ENCODE results near the gene MC4R. TPM values are rescaled to one million over a fixed set of nuclear protein-coding genes. Genes with fewer than 3 reads are reported as not detected.

The MC4R gene
- total RNA-seq, 1 donor from 2014 or later = not detected

DNA sequence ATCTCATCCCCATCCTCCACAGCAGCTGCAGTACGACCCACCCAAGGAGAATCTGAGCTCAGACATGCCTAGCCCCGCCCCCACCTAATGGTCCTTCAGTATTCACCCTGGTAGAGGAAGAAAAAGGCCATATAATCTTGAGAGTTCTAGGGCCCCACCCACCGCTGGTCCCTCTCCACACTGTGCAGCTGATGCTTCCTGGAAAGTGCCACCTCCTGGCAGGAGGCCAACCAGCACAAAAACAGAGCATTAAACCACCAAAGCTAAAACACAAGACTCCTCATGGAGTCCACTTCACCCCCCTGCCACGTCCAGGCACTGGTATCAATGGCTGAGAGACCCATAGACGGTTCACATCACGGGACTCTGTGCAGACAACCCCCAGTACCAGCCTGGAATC, 40.7 kb downstream of the MC4R start:
- Mint-ChIP-seq H3K27ac (ENCODE audit: unreplicated experiment) (no peak overlapping the region), H3K36me3 (ENCODE audit: unreplicated experiment) (peaks cover 2% of the 10 kb centered on the region), H3K4me1 (ENCODE audit: unreplicated experiment) (no peaks in the 10 kb centered on the region), H3K4me3 (ENCODE audit: unreplicated experiment) (no peak overlapping the region), H3K27me3 (ENCODE audit: unreplicated experiment) (peaks cover 45% of the 10 kb centered on the region), H3K9me3 (ENCODE audit: unreplicated experiment) (peaks cover 5% of the 10 kb centered on the region)
- no peak for DNase-seq (ENCODE audit: extremely low spot score, unreplicated experiment)
- no peak for TF ChIP-seq CTCF (IDR thresholded peaks at IDR 0.05)

DNA sequence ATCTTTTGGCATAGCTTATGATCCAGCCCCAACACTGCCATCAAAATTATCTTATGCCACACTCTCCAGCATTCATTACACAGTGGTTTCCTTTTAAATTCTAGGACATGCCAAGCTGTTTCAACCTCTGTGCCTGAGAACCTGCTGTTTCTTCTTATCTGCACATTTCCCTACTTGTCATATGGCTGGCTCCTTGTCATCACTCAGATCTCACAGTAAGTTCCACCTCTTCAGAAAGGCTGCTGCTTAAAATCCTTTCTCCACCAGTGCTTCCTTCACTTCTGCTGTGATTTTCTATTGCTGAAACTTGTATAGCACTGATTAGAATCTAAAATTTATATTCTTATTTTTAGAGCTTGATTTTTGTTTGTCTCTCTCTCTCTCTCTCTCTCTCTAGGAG, 43.4 kb downstream of the MC4R start:
- peaks cover 2% of the 10 kb centered on the region for H3K36me3 Mint-ChIP-seq (ENCODE audit: unreplicated experiment)
- no peak for DNase-seq (ENCODE audit: extremely low spot score, unreplicated experiment)
- no peaks in the 10 kb centered on the region for H3K4me1 Mint-ChIP-seq (ENCODE audit: unreplicated experiment)
- H3K27ac Mint-ChIP-seq (ENCODE audit: unreplicated experiment) = no peak overlapping the region
- peaks cover 22% of the 10 kb centered on the region for H3K27me3 Mint-ChIP-seq (ENCODE audit: unreplicated experiment)
- peaks cover 1% of the 10 kb centered on the region for H3K9me3 Mint-ChIP-seq (ENCODE audit: unreplicated experiment)
- TF ChIP-seq CTCF (IDR thresholded peaks at IDR 0.05) = no peak
- no peak overlapping the region for H3K4me3 Mint-ChIP-seq (ENCODE audit: unreplicated experiment)

DNA sequence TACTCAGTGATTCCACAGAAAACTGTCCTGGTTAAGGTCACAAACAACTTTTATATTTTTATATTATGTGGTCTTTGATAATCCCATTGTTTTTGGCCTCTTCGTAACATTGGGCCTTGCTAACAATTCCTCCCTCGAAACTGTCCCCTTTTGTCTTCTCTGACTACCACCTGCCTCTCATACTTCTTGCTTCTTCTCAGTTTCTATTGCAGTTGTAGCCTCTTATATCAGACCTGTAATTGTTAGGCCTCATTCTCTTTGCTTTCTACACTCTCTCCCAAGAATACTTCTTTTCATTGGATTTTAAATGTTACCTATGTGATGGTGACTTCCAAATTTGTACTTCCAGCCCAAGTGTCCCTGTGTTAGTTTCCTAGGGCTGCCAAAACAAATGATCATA, 44.7 kb downstream of the MC4R start:
- Mint-ChIP-seq H3K4me1 (ENCODE audit: unreplicated experiment) (peaks cover 1% of the 10 kb centered on the region), H3K9me3 (ENCODE audit: unreplicated experiment) (no peaks in the 10 kb centered on the region), H3K27ac (ENCODE audit: unreplicated experiment) (no peak overlapping the region), H3K36me3 (ENCODE audit: unreplicated experiment) (no peaks in the 10 kb centered on the region), H3K4me3 (ENCODE audit: unreplicated experiment) (no peak overlapping the region), H3K27me3 (ENCODE audit: unreplicated experiment) (peaks cover 12% of the 10 kb centered on the region)
- DNase-seq (ENCODE audit: extremely low spot score, unreplicated experiment) = no peak
- no peak for TF ChIP-seq CTCF (IDR thresholded peaks at IDR 0.05)

DNA sequence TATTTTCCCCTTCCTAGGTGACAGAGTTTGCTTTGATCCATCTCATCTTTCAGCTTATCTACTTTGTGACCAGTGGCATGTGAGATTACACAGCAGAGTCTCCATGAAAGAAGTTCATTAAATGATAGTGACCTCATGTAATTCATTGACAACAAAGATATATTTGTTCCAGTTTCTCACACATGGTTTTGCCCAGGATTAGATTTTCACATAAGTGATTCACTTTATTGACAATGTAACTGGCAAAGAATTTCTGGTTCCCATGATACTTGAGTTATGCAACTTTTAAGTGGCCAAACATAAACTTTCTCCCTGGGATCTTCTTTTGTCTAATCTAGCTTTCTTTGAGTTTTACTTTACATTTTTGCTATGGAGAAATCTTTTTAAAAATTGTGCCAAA, 50.0 kb downstream of the MC4R start:
- H3K27me3 Mint-ChIP-seq (ENCODE audit: unreplicated experiment) = peaks cover 26% of the 10 kb centered on the region
- H3K4me1 Mint-ChIP-seq (ENCODE audit: unreplicated experiment) = peaks cover 12% of the 10 kb centered on the region
- H3K27ac Mint-ChIP-seq (ENCODE audit: unreplicated experiment) = no peak overlapping the region
- no peak for TF ChIP-seq CTCF (IDR thresholded peaks at IDR 0.05)
- DNase-seq (ENCODE audit: extremely low spot score, unreplicated experiment) = no peak
- peaks cover 11% of the 10 kb centered on the region for H3K9me3 Mint-ChIP-seq (ENCODE audit: unreplicated experiment)
- no peaks in the 10 kb centered on the region for H3K36me3 Mint-ChIP-seq (ENCODE audit: unreplicated experiment)
- H3K4me3 Mint-ChIP-seq (ENCODE audit: unreplicated experiment) = no peak overlapping the region
